GM23338 (cell line): ENCODE data around the gene ATP4A. TPM values are rescaled to one million over a fixed set of nuclear protein-coding genes. Genes with fewer than 3 reads are reported as not detected.

Experiments
- ATAC-seq: fragments of 200-7000 bp; cut with Tn5 transposase; 3 replicates; pipeline ENCODE4 v1.9.1; 2020
- DNase-seq: peaks from one replicate; pipeline ENCODE4 v3.0.0-alpha.2; 2015; ENCODE audit warnings: low spot score
- H2AFZ ChIP-seq: fragments of 200-600 bp; sonication (generic); 2 replicates; pipeline ENCODE4 v1.8.0; 2016; ENCODE audit warnings: antibody characterized with exemption, mild to moderate bottlenecking, moderate library complexity
- H3F3A ChIP-seq: fragments of 200-600 bp; sonication (generic); replicated peaks from 2 replicates; pipeline ENCODE4 v1.8.0; 2017; ENCODE audit warnings: antibody characterized with exemption, mixed run types, low read depth
- H3K27ac ChIP-seq: fragments of 200-600 bp; sonication (generic); 2 replicates; pipeline ENCODE4 v1.6.1; 2016; ENCODE audit warnings: low read depth
- H3K27me3 ChIP-seq: fragments of 200-600 bp; sonication (generic); 2 replicates; pipeline ENCODE4 v1.8.0; 2016; ENCODE audit warnings: mild to moderate bottlenecking, mixed run types, moderate library complexity; ENCODE audit not compliant: insufficient read depth
- H3K36me3 ChIP-seq: fragments of 200-600 bp; sonication (generic); 2 replicates; pipeline ENCODE4 v1.8.0; 2016; ENCODE audit warnings: mild to moderate bottlenecking; ENCODE audit not compliant: insufficient read depth
- H3K4me1 ChIP-seq: fragments of 200-600 bp; sonication (generic); 2 replicates; pipeline ENCODE4 v1.8.0; 2016; ENCODE audit warnings: mild to moderate bottlenecking, moderate library complexity; ENCODE audit not compliant: insufficient read depth
- H3K4me2 ChIP-seq: fragments of 200-600 bp; sonication (generic); 2 replicates; pipeline ENCODE4 v1.7.1; 2017; ENCODE audit warnings: mixed run types
- H3K4me3 ChIP-seq: fragments of 200-600 bp; sonication (generic); 2 replicates; pipeline ENCODE4 v1.6.1; 2016; ENCODE audit warnings: mixed run types
- H3K79me2 ChIP-seq: fragments of 200-600 bp; sonication (generic); replicated peaks from 2 replicates; pipeline ENCODE4 v1.8.0; 2017; ENCODE audit warnings: mild to moderate bottlenecking; ENCODE audit not compliant: insufficient read depth
- H3K9me2 ChIP-seq: fragments of 200-600 bp; sonication (generic); 2 replicates; pipeline ENCODE4 v1.8.0; 2017; ENCODE audit not compliant: insufficient read depth
- H4K20me1 ChIP-seq: fragments of 200-600 bp; sonication (generic); replicated peaks from 2 replicates; pipeline ENCODE4 v1.8.0; 2017; ENCODE audit warnings: mild to moderate bottlenecking; ENCODE audit not compliant: insufficient read depth
- H3K27ac Mint-ChIP-seq: 2 replicates; pipeline ENCODE4 v1.8.0; 2020; ENCODE audit warnings: inconsistent platforms, mild to moderate bottlenecking, moderate library complexity, mixed read lengths
- H3K27me3 Mint-ChIP-seq: 3 replicates; pipeline ENCODE4 v1.8.0; 2022; ENCODE audit warnings: low read depth, mild to moderate bottlenecking, moderate library complexity, mixed read lengths, inconsistent platforms; ENCODE audit not compliant: insufficient read depth, poor library complexity
- H3K36me3 Mint-ChIP-seq: 3 replicates; pipeline ENCODE4 v1.8.0; 2021; ENCODE audit warnings: low read depth, mild to moderate bottlenecking, inconsistent platforms, moderate library complexity, mixed read lengths
- H3K4me1 Mint-ChIP-seq: 3 replicates; pipeline ENCODE4 v1.8.0; 2020; ENCODE audit warnings: mild to moderate bottlenecking, inconsistent platforms, mixed read lengths
- H3K4me3 Mint-ChIP-seq: 3 replicates; pipeline ENCODE4 v1.8.0; 2021; ENCODE audit warnings: moderate library complexity, mild to moderate bottlenecking, inconsistent platforms, mixed read lengths
- H3K9me3 Mint-ChIP-seq: 3 replicates; pipeline ENCODE4 v1.8.0; 2020; ENCODE audit warnings: moderate library complexity, mild to moderate bottlenecking, inconsistent platforms, mixed read lengths
- EZH2 ChIP-seq: fragments of 200-600 bp; sonication (generic); IDR thresholded peaks from one replicate; pipeline ENCODE4 v1.8.0; 2017; ENCODE audit warnings: antibody characterized with exemption, mild to moderate bottlenecking, low read depth; ENCODE audit not compliant: unreplicated experiment
- JUNB ChIP-seq: IDR thresholded peaks from one replicate; pipeline ENCODE4 v1.6.1; 2016; ENCODE audit warnings: antibody characterized with exemption; ENCODE audit not compliant: unreplicated experiment
- NANOG ChIP-seq: IDR thresholded peaks from 2 replicates; pipeline ENCODE4 v1.6.1; 2016; ENCODE audit warnings: antibody characterized with exemption, borderline replicate concordance
- polyA plus RNA-seq: library from polyadenylated mRNA; unstranded; fragments of >200 nt; fragmentation: Nextera tagmentation; extraction: Ambion mirVana; gene quantifications from 2 replicates; pipeline ENCODE4 v1.2.1, GENCODE V29; 2016
- total RNA-seq: library from RNA; depleted of rRNA; stranded (reverse); fragments of >200 nt; shearing (Covaris generic); gene quantifications from 2 replicates; pipeline ENCODE4 v1.2.3, GENCODE V29; 2014
- TF ChIP-seq, protein P1 (sequence below): fragments of 250-450 bp; sonication (Bioruptor Pico); IDR thresholded peaks from 2 replicates; pipeline ENCODE4 v1.5.0; 2020; ENCODE audit warnings: mild to moderate bottlenecking, moderate library complexity

The ATP4A gene
- total and polyA plus RNA-seq, 2 experiments from 2014 or later: 0.61 to 0.63 TPM

DNA sequence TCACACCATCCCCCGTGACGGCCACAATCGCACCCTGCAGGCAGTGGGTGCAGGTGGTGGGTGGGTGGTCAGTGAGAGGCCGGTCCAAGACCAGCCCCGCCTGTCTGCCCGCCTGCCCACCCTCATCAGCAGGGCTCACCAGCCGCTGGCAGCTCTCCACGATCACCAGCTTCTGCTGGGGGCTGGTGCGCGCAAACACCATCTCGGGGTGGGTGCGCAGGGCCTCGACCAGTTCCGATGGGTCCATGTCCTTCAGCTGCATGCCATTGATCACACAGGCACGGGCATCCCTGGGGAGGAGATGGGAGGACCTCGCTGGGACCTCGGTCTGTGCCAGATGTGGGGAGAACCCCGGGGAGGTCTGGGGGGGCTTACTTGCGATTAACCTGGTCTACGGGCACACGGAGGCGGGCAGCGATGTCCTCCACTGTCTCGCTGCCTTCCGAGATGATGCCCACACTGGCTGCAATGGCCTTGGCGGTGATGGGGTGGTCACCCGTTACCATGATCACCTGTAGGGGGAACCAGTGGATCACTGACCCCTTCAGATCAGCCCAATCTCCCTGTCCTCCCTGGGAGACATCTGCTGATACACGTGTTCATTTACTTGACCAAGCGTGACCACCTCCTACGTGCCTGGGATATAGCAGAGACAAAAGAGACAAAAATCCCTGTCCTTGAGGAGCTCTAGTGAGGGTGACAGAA lies 8.0 kb downstream of the ATP4A start (continued):
- TF ChIP-seq, protein P1, sequence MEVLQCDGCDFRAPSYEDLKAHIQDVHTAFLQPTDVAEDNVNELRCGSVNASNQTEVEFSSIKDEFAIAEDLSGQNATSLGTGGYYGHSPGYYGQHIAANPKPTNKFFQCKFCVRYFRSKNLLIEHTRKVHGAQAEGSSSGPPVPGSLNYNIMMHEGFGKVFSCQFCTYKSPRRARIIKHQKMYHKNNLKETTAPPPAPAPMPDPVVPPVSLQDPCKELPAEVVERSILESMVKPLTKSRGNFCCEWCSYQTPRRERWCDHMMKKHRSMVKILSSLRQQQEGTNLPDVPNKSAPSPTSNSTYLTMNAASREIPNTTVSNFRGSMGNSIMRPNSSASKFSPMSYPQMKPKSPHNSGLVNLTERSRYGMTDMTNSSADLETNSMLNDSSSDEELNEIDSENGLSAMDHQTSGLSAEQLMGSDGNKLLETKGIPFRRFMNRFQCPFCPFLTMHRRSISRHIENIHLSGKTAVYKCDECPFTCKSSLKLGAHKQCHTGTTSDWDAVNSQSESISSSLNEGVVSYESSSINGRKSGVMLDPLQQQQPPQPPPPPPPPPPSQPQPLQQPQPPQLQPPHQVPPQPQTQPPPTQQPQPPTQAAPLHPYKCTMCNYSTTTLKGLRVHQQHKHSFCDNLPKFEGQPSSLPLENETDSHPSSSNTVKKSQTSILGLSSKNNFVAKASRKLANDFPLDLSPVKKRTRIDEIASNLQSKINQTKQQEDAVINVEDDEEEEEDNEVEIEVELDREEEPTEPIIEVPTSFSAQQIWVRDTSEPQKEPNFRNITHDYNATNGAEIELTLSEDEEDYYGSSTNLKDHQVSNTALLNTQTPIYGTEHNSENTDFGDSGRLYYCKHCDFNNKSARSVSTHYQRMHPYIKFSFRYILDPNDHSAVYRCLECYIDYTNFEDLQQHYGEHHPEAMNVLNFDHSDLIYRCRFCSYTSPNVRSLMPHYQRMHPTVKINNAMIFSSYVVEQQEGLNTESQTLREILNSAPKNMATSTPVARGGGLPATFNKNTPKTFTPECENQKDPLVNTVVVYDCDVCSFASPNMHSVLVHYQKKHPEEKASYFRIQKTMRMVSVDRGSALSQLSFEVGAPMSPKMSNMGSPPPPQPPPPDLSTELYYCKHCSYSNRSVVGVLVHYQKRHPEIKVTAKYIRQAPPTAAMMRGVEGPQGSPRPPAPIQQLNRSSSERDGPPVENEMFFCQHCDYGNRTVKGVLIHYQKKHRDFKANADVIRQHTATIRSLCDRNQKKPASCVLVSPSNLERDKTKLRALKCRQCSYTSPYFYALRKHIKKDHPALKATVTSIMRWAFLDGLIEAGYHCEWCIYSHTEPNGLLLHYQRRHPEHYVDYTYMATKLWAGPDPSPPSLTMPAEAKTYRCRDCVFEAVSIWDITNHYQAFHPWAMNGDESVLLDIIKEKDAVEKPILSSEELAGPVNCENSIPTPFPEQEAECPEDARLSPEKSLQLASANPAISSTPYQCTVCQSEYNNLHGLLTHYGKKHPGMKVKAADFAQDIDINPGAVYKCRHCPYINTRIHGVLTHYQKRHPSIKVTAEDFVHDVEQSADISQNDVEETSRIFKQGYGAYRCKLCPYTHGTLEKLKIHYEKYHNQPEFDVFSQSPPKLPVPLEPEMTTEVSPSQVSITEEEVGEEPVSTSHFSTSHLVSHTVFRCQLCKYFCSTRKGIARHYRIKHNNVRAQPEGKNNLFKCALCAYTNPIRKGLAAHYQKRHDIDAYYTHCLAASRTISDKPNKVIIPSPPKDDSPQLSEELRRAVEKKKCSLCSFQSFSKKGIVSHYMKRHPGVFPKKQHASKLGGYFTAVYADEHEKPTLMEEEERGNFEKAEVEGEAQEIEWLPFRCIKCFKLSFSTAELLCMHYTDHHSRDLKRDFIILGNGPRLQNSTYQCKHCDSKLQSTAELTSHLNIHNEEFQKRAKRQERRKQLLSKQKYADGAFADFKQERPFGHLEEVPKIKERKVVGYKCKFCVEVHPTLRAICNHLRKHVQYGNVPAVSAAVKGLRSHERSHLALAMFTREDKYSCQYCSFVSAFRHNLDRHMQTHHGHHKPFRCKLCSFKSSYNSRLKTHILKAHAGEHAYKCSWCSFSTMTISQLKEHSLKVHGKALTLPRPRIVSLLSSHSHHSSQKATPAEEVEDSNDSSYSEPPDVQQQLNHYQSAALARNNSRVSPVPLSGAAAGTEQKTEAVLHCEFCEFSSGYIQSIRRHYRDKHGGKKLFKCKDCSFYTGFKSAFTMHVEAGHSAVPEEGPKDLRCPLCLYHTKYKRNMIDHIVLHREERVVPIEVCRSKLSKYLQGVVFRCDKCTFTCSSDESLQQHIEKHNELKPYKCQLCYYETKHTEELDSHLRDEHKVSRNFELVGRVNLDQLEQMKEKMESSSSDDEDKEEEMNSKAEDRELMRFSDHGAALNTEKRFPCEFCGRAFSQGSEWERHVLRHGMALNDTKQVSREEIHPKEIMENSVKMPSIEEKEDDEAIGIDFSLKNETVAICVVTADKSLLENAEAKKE: no peak

- Histone ChIP-seq H4K20me1 (peaks cover 9% of the 10 kb centered on the region), H2AFZ (no peak overlapping the region), H3K79me2 (no peaks in the 10 kb centered on the region), H3K9me2 (no peaks in the 10 kb centered on the region), H3K27me3 (peaks cover 5% of the 10 kb centered on the region), H3K4me1 (peaks cover 8% of the 10 kb centered on the region; the same call in 1 of the 2 replicates), H3K36me3 (no peaks in the 10 kb centered on the region), H3K4me2 (no peak overlapping the region), H3K4me3 (no peak overlapping the region), H3K27ac (no peak overlapping the region), H3F3A (peaks cover 11% of the 10 kb centered on the region; the same call in 1 of the 2 replicates)
- TF ChIP-seq EZH2: no peak
- TF ChIP-seq NANOG: no peak
- TF ChIP-seq JUNB: no peak
- H3K27ac Mint-ChIP-seq: no peak overlapping the region
- ATAC-seq (no peak), DNase-seq (no peak)
- peaks cover 11% of the 10 kb centered on the region for H3K36me3 Mint-ChIP-seq
- no peaks in the 10 kb centered on the region; the same call in none of the 3 replicates for H3K9me3 Mint-ChIP-seq
- peaks cover 22% of the 10 kb centered on the region for H3K27me3 Mint-ChIP-seq
- H3K4me3 Mint-ChIP-seq: no peak overlapping the region
- H3K4me1 Mint-ChIP-seq: peaks cover 14% of the 10 kb centered on the region
Observed at GRCh38 chr19:35554076-35554475, 9.4 kb downstream of the ATP4A start.
